Body of pancreas (tissue), 4 donors: ENCODE results near the gene M6PR. TPM values are rescaled to one million over a fixed set of nuclear protein-coding genes. Genes with fewer than 3 reads are reported as not detected.

Source experiments
- ATAC-seq: fragments of 150-250 bp; one replicate; pipeline ENCODE4 v1.9.1; 2016
- DNase-seq, 4 donors: peaks; one replicate each; pipeline ENCODE4 v3.0.0-alpha.2; 2019
- H3K27ac ChIP-seq, 4 donors: fragments of 200-600 bp; sonication (generic); 1 replicate in 3 of 4; 2 replicates in 1 of 4; pipeline versions ENCODE4 v1.5.1 to v1.6.1; 2016 to 2019; ENCODE audit warnings: mild to moderate bottlenecking in 1 of 4, mixed read lengths in 1 of 4, moderate library complexity in 1 of 4
- H3K27me3 ChIP-seq, 2 donors: fragments of 200-600 bp; sonication (generic); one replicate each; pipeline ENCODE4 v1.6.0; 2016; ENCODE audit warnings: mild to moderate bottlenecking in 1 of 2
- H3K36me3 ChIP-seq, 2 donors: fragments of 200-600 bp; sonication (generic); replicated peaks in 1 of 2; 2 replicates each; pipeline ENCODE4 v1.5.1; 2016; ENCODE audit warnings: low read depth in 2 of 2; ENCODE audit not compliant: insufficient read depth in 1 of 2
- H3K4me1 ChIP-seq: fragments of 200-600 bp; sonication (generic); one replicate; pipeline ENCODE4 v1.6.0; 2016
- H3K4me3 ChIP-seq, 2 donors: fragments of 200-600 bp; sonication (generic); 1 replicate in 1 of 2; 2 replicates in 1 of 2; pipeline ENCODE4 v1.5.1; 2016 to 2019
- H3K9me3 ChIP-seq, 3 donors: fragments of 200-600 bp; sonication (generic); 1 replicate in 2 of 3; 2 replicates in 1 of 3; pipeline ENCODE4 v1.5.1; 2016
- CTCF ChIP-seq, 7 experiments: fragments of 450-650 bp in 4 of 7; fragments of 200-600 bp in 3 of 7; sonication (generic) in 3 of 7; IDR thresholded peaks; one replicate each; pipeline ENCODE4 v1.5.1; 2016 to 2019; ENCODE audit warnings: antibody characterized with exemption in 7 of 7
- POLR2A ChIP-seq, 3 donors: fragments of 450-650 bp; IDR thresholded peaks; one replicate each; pipeline ENCODE4 v1.6.1; 2016; ENCODE audit warnings: antibody characterized with exemption in 3 of 3, mild to moderate bottlenecking in 2 of 3
- whole genome bisulfite sequencing, 2 donors: methylation state at CpG; one replicate each; pipeline ENCODE4 v1.1.5; 2017; 5-methylcytosine and 5-hydroxymethylcytosine counted together
- intact Hi-C: fragments of 100-400 bp; cut with DNase I; formaldehyde crosslinking; loops from one replicate; pipeline ENCODE4 v1.15.1; 2023
- total RNA-seq, 2 donors: library from RNA; depleted of rRNA; stranded (reverse); fragments of >200 nt; gene quantifications; one replicate each; pipeline ENCODE4 v1.1.0, GENCODE V29; 2016

Gene M6PR
- total RNA-seq, 2 donors from 2014 or later, result 43.8 to 57.3 TPM

GRCh38 chr12:8985213-8985754 is 35.8 kb upstream of the M6PR start:
- no peak for TF ChIP-seq POLR2A (IDR thresholded peaks at IDR 0.05)
- no peak for TF ChIP-seq CTCF (IDR thresholded peaks at IDR 0.05)
- Histone ChIP-seq H3K27me3 (no peaks in the 10 kb centered on the region), H3K36me3 (no peaks in the 10 kb centered on the region), H3K4me1 (no peaks in the 10 kb centered on the region), H3K4me3 (no peak overlapping the region), H3K27ac (no peak overlapping the region), H3K9me3 (no peaks in the 10 kb centered on the region)
- DNase-seq (no peak), ATAC-seq (no peak)
- 74 to 80% methylated on average over 1 of the region's 1 CpG for WGBS, 2 donors
- intact Hi-C loops, result no loop called here

DNA sequence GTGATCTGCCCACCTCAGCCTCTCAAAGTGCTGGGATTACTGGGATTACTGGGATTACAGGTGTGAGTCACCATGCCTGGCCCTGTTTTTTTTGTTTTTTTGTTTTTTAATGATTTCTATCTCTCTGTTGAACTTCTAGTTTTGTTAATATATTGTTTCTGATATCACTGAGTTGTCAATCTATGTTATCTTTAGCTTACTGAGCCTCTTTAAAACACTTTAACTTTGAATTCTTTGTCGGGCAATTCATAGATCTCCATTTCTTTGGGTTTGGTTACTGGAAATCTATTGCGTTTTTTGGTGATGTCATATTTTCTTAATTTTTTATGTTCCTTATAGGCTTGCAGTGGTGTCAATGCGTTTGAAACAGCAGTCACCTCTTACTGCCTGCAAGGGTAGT is 30.7 kb upstream of the M6PR start:
- intact Hi-C loops, result no loop called here
- 82 to 89% methylated on average over 3 of the region's 3 CpGs for WGBS, 2 donors
- Histone ChIP-seq H3K4me1 (no peaks in the 10 kb centered on the region), H3K27me3 (no peaks in the 10 kb centered on the region), H3K9me3 (no peaks in the 10 kb centered on the region), H3K27ac (no peak overlapping the region), H3K36me3 (no peaks in the 10 kb centered on the region), H3K4me3 (no peak overlapping the region)
- DNase-seq, result no peak
- TF ChIP-seq POLR2A (IDR thresholded peaks at IDR 0.05) (no peak), CTCF (IDR thresholded peaks at IDR 0.05) (no peak)
- no peak for ATAC-seq

DNA sequence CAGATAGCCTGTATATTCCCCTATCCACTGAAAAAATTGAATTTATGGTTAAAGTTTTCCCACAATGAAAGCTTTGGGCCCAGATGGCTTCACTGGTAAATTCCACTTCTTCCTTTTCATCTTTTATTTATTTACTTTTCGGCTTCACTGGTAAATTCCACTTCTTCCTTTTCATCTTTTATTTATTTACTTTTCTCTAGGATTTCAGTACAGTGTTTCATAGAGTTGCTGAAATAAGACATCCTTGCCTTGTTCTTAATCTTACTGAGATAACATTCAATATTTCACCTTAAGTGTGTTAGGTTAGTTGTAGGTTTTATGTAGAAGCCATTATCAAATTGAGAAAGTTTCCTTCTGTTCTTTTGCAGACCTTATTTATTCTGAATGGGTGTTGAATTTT is 21.0 kb upstream of the M6PR start:
- DNase-seq, result no peak
- intact Hi-C loops, result no loop called here
- no peak overlapping the region for H3K27ac ChIP-seq
- H3K4me1 ChIP-seq, result no peaks in the 10 kb centered on the region
- H3K27me3 ChIP-seq, result no peaks in the 10 kb centered on the region
- no peaks in the 10 kb centered on the region for H3K9me3 ChIP-seq
- no peak overlapping the region for H3K4me3 ChIP-seq
- 63% methylated on average over 1 of the region's 1 CpG for WGBS, 2 donors
- no peak for TF ChIP-seq POLR2A (IDR thresholded peaks at IDR 0.05)
- TF ChIP-seq CTCF (IDR thresholded peaks at IDR 0.05), result no peak
- no peak for ATAC-seq
- H3K36me3 ChIP-seq, result no peaks in the 10 kb centered on the region

DNA sequence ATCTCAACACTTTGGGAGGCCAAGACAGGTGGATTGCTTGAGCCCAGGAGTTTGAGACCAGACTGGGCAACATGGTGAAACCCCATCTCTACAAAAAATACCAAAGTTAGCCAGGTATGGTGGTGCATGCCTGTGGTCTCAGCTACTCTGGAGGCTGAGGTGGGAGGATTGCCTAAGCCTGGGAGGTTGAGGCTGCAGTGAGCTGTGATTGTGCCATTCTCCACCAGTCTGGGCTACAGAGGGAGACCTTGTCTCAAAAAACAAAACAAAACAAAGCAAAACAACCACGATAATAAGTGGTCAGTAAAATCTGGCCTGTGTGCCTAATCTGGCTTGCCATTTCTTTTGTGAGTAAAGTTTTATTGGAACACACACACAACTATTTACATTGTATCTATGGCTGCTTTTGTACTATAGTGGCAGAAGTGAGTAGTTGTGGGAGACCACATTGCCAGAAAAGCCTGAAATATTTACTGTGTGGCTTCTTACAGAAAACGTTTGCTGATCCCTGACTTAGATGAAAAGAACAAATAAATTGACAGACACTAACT is 20.5 kb upstream of the M6PR start:
- Histone ChIP-seq H3K27ac (no peak overlapping the region), H3K4me1 (no peaks in the 10 kb centered on the region), H3K27me3 (no peaks in the 10 kb centered on the region), H3K4me3 (no peak overlapping the region), H3K36me3 (no peaks in the 10 kb centered on the region), H3K9me3 (no peaks in the 10 kb centered on the region)
- ATAC-seq, result no peak
- TF ChIP-seq CTCF (IDR thresholded peaks at IDR 0.05) (no peak), POLR2A (IDR thresholded peaks at IDR 0.05) (no peak)
- no peak for DNase-seq
- intact Hi-C loops, result no loop called here
- WGBS, 2 donors, result 25 to 49% methylated on average over 2 of the region's 2 CpGs

DNA sequence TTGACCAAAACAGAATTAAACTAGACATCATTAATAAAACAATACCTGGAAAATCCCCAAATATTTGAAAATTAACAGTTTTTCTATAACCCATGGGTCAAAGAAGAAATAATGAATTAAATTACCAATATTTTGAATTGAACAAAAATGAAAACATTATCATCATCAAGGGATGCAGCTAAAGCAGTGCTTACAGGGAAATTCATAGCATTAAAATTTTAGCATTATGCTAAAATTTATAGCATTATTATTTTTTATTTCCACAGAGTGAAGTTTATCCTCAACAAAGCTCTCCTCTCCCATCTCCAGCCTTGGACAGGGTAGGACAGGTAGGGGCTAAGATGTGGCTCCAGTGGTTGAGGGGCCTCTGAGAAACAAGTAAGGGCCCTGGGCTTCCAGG is 19.3 kb upstream of the M6PR start:
- no peaks in the 10 kb centered on the region for H3K27me3 ChIP-seq
- ATAC-seq (no peak), DNase-seq (no peak)
- H3K4me3 ChIP-seq, result no peak overlapping the region
- H3K9me3 ChIP-seq, result no peaks in the 10 kb centered on the region
- H3K27ac ChIP-seq, result no peak overlapping the region
- intact Hi-C loops, result no loop called here
- TF ChIP-seq CTCF (IDR thresholded peaks at IDR 0.05) (no peak), POLR2A (IDR thresholded peaks at IDR 0.05) (no peak)
- no peaks in the 10 kb centered on the region for H3K4me1 ChIP-seq
- H3K36me3 ChIP-seq, result no peaks in the 10 kb centered on the region
